ENCODE data around the gene FAM114A1.
A peak's percentile ranks its signal among the peaks of the same experiment; 100 is the strongest.

FAM114A1 gene

Small RNA genes within 50 kb of the gene (small RNA-seq; reads per million reads assigned to genes)
- 23.4 reads per million, percentile 94 among the genes with 10 or more reads in this experiment for gene MIR574

Measured in skeletal muscle satellite cell (primary cell).